Endothelial cell of umbilical vein (primary cell): ENCODE results near the gene ROPN1. TPM values are rescaled to one million over a fixed set of nuclear protein-coding genes. Genes with fewer than 3 reads are reported as not detected.

Experiments used
- BruUV-seq: library from RNA; stranded (reverse); fragments of 400-500 nt; replicated peaks from 2 replicates; lab custom pipeline; 2021; lab: Mats Ljungman, UMichigan
- CTCF ChIA-PET: fragments of 300-600, 350-600 bp; sonication (Branson Sonifier 250); formaldehyde crosslinking; loops from one replicate; lab custom pipeline; 2021; ENCODE audit warnings: antibody characterized with exemption, inconsistent platforms; lab: Charles Lee
- POLR2A ChIA-PET: fragments of 300-600, 350-600 bp; sonication (Branson Sonifier 250); formaldehyde crosslinking; loops from one replicate; lab custom pipeline; 2021; ENCODE audit warnings: antibody characterized with exemption, inconsistent platforms; lab: Charles Lee
- DNase-seq: peaks from one replicate; pipeline ENCODE4 v3.0.0-alpha.2; 2011; ENCODE audit warnings: low read depth, low spot score
- FAIRE-seq: peaks from 2 replicates; lab custom pipeline; 2011; peaks lifted over from hg19 to GRCh38; lab: Jason Lieb, UNC
- H2AFZ ChIP-seq: 2 replicates; pipeline ENCODE4 v1.6.0; 2012; ENCODE audit warnings: low read depth, low read length, control low read depth, inconsistent platforms
- H3K27ac ChIP-seq: 2 replicates; pipeline ENCODE4 v1.5.1; 2011; ENCODE audit warnings: low read depth, mild to moderate bottlenecking, control low read depth, low read length, moderate library complexity; ENCODE audit not compliant: insufficient read depth
- H3K27me3 ChIP-seq, 2 experiments: 2 replicates each; pipeline versions ENCODE4 v1.6.0 to v1.6.1; 2011; ENCODE audit warnings: low read length in 2 of 2, mixed read lengths in 1 of 2; ENCODE audit not compliant: control insufficient read depth in 2 of 2, insufficient read depth in 2 of 2
- H3K36me3 ChIP-seq, 2 experiments: 2 replicates in 1 of 2; 3 replicates in 1 of 2; pipeline ENCODE4 v1.5.1; 2011; ENCODE audit warnings: low read length in 2 of 2, mild to moderate bottlenecking in 1 of 2, moderate library complexity in 1 of 2; ENCODE audit not compliant: control insufficient read depth in 2 of 2, insufficient read depth in 2 of 2; ENCODE audit errors: extremely low read depth in 1 of 2
- H3K4me1 ChIP-seq: 3 replicates; pipeline ENCODE4 v1.5.1; 2011; ENCODE audit warnings: mild to moderate bottlenecking, low read length; ENCODE audit not compliant: control insufficient read depth, insufficient read depth; ENCODE audit errors: extremely low read depth
- H3K4me2 ChIP-seq: 2 replicates; pipeline ENCODE4 v1.6.1; 2011; ENCODE audit warnings: low read length, control low read depth, mixed read lengths; ENCODE audit not compliant: insufficient read depth
- H3K4me3 ChIP-seq, 3 experiments: fragments of 200-600 bp in 1 of 3; sonication (generic), shearing (Covaris generic) in 1 of 3; replicated peaks in 1 of 3; 2 replicates each; pipeline ENCODE4 v1.5.1; 2011 to 2016; ENCODE audit warnings: control low read depth in 3 of 3, low read length in 3 of 3, mild to moderate bottlenecking in 2 of 3, inconsistent platforms in 1 of 3, low read depth in 1 of 3, moderate library complexity in 1 of 3; ENCODE audit not compliant: insufficient read depth in 1 of 3
- H3K79me2 ChIP-seq: 2 replicates; pipeline ENCODE4 v1.6.0; 2012; ENCODE audit warnings: low read length, inconsistent platforms; ENCODE audit not compliant: control insufficient read depth, insufficient read depth
- H3K9ac ChIP-seq: replicated peaks from 2 replicates; pipeline ENCODE3; 2011; ENCODE audit warnings: low read length, control low read depth; ENCODE audit not compliant: insufficient read depth; ENCODE audit errors: extremely low read depth
- H3K9me1 ChIP-seq: replicated peaks from 3 replicates; pipeline ENCODE4 v1.6.0; 2011; ENCODE audit warnings: mild to moderate bottlenecking, low read length; ENCODE audit not compliant: control insufficient read depth, insufficient read depth; ENCODE audit errors: extremely low read depth
- H3K9me3 ChIP-seq: replicated peaks from 2 replicates; pipeline ENCODE4 v1.5.1; 2012; ENCODE audit warnings: low read length, inconsistent platforms; ENCODE audit not compliant: control insufficient read depth, insufficient read depth
- H4K20me1 ChIP-seq: replicated peaks from 2 replicates; pipeline ENCODE3; 2011; ENCODE audit warnings: mild to moderate bottlenecking, low read length; ENCODE audit not compliant: control insufficient read depth, insufficient read depth; ENCODE audit errors: extremely low read depth
- EZH2 ChIP-seq: IDR thresholded peaks from 2 replicates; pipeline ENCODE4 v1.6.1; 2012; ENCODE audit warnings: borderline replicate concordance, low read depth, mild to moderate bottlenecking, moderate library complexity, low read length, inconsistent platforms; ENCODE audit not compliant: severe bottlenecking
- FOS ChIP-seq: IDR thresholded peaks from 2 replicates; pipeline ENCODE4 v1.6.1; 2011; ENCODE audit warnings: mild to moderate bottlenecking, low read length, moderate library complexity, borderline replicate concordance; ENCODE audit not compliant: insufficient read depth
- GATA2 ChIP-seq: IDR thresholded peaks from 2 replicates; pipeline ENCODE4 v1.7.0; 2011; ENCODE audit warnings: low read depth, mild to moderate bottlenecking, moderate library complexity, mixed read lengths, low read length; ENCODE audit not compliant: insufficient read length, insufficient read depth
- JUN ChIP-seq: IDR thresholded peaks from 2 replicates; pipeline ENCODE4 v1.6.1; 2011; ENCODE audit warnings: borderline replicate concordance, low read depth; ENCODE audit not compliant: insufficient read length, insufficient read depth
- MYC ChIP-seq: IDR thresholded peaks from one replicate; pipeline ENCODE4 v1.6.1; 2011; ENCODE audit warnings: mild to moderate bottlenecking, low read depth, low read length
- POLR2A ChIP-seq: IDR thresholded peaks from 2 replicates; pipeline ENCODE4 v1.6.1; 2012; ENCODE audit warnings: low read depth, mild to moderate bottlenecking, control low read depth, low read length
- POLR2AphosphoS5 ChIP-seq: IDR thresholded peaks from 2 replicates; pipeline ENCODE4 v1.6.1; 2012; ENCODE audit warnings: low read depth, mild to moderate bottlenecking, control low read depth, low read length, moderate library complexity; ENCODE audit not compliant: insufficient read depth
- dilution Hi-C: fragments of 300-500 bp; cut with MboI; formaldehyde crosslinking; loops from one replicate; pipeline ENCODE4 v1.15.0; 2019; ENCODE audit warnings: low sequenced_read_pairs; ENCODE audit not compliant: extremely low pct_ligation_motif_present
- intact Hi-C: fragments of 100-400 bp; cut with micrococcal nuclease; formaldehyde crosslinking; loops from one replicate; pipeline ENCODE4 v1.10.0; 2022
- polyA plus RNA-seq, 4 experiments: library from polyadenylated mRNA; depleted of rRNA in 3 of 4; stranded (reverse) in 3 of 4; unstranded in 1 of 4; fragments of >200 nt; gene quantifications; 2 replicates each; pipeline versions ENCODE4 v1.2.1 to v1.2.3, GENCODE V29; 2011 to 2012; ENCODE audit warnings: missing spikeins in 1 of 4
- total RNA-seq: library from RNA; stranded (reverse); gene quantifications from 2 replicates; pipeline ENCODE4 v1.2.3, GENCODE V29; 2021
- TF ChIP-seq, protein P1 (sequence below): IDR thresholded peaks from 2 replicates; pipeline ENCODE4 v1.6.1; 2011; ENCODE audit not compliant: insufficient read depth, insufficient read length
- TF ChIP-seq, protein P2 (sequence below), 2 donors: IDR thresholded peaks; 1 replicate in 1 of 2; 2 replicates in 1 of 2; pipeline ENCODE4 v1.5.1; 2011; ENCODE audit warnings: low read length in 2 of 2, mild to moderate bottlenecking in 2 of 2, moderate library complexity in 2 of 2, control low read depth in 1 of 2, inconsistent platforms in 1 of 2, low read depth in 1 of 2; ENCODE audit not compliant: insufficient read depth in 1 of 2; ENCODE audit errors: extremely low read depth in 1 of 2

ROPN1 gene
- total and polyA plus RNA-seq, 2 donors (not counting 3 experiments of a cell fraction or from before 2014, with no cell fraction given): not detected

DNA sequence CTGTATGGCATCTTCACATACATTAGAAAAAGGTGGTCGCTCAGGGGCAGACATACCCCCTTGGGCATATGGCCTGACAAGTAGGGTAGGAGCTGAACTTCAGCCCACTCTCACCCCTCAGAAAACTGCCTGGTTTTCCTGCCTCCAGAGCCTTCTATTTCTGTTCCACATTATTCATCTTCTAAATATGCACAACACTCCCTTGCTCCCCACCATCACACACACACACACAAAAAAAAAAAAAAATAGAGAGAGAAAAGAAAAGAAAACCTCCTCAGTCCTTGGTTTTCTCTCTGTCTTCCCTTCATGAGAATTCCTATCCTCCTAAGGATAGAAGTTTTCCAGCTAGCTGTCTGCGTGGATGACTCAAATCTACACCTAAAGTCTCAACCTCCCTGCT lies 5.6 kb upstream of the ROPN1 start:
- no peak overlapping the region for H3K27ac ChIP-seq
- H2AFZ ChIP-seq: no peak overlapping the region
- H3K4me2 ChIP-seq: no peak overlapping the region
- no peaks in the 10 kb centered on the region for H3K4me1 ChIP-seq
- H3K9ac ChIP-seq: no peak overlapping the region
- FAIRE-seq (no peak), DNase-seq (no peak)
- no peaks in the 10 kb centered on the region for H4K20me1 ChIP-seq
- no peaks in the 10 kb centered on the region for H3K9me1 ChIP-seq
- H3K27me3 ChIP-seq: peaks cover 11 to 44% of the 10 kb centered on the region in 2 experiments
- no peaks in the 10 kb centered on the region for H3K79me2 ChIP-seq
- dilution Hi-C loops: no loop called here
- H3K9me3 ChIP-seq: no peaks in the 10 kb centered on the region
- intact Hi-C loops: no loop called here
- CTCF ChIA-PET: no interaction called here
- no peak overlapping the region for H3K4me3 ChIP-seq
- no TSS peak for BruUV-seq
- TF ChIP-seq GATA2 (no peak), POLR2A (no peak), MYC (no peak), FOS (no peak), EZH2 (no peak), POLR2AphosphoS5 (no peak), JUN (no peak)
- TF ChIP-seq, protein P1, sequence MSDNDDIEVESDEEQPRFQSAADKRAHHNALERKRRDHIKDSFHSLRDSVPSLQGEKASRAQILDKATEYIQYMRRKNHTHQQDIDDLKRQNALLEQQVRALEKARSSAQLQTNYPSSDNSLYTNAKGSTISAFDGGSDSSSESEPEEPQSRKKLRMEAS: no peak
- TF ChIP-seq, protein P2, sequence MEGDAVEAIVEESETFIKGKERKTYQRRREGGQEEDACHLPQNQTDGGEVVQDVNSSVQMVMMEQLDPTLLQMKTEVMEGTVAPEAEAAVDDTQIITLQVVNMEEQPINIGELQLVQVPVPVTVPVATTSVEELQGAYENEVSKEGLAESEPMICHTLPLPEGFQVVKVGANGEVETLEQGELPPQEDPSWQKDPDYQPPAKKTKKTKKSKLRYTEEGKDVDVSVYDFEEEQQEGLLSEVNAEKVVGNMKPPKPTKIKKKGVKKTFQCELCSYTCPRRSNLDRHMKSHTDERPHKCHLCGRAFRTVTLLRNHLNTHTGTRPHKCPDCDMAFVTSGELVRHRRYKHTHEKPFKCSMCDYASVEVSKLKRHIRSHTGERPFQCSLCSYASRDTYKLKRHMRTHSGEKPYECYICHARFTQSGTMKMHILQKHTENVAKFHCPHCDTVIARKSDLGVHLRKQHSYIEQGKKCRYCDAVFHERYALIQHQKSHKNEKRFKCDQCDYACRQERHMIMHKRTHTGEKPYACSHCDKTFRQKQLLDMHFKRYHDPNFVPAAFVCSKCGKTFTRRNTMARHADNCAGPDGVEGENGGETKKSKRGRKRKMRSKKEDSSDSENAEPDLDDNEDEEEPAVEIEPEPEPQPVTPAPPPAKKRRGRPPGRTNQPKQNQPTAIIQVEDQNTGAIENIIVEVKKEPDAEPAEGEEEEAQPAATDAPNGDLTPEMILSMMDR (IDR thresholded peaks at IDR 0.05; ENCODE audit: extremely low read depth in 1 of 2, insufficient read depth in 1 of 2, low read depth in 1 of 2, low read length in 2 of 2): no peak
- no peaks in the 10 kb centered on the region for H3K36me3 ChIP-seq
- POLR2A ChIA-PET: no interaction called here
